OCI-LY7 (cell line): ENCODE measurements around the gene STK26. TPM values are rescaled to one million over a fixed set of nuclear protein-coding genes. Genes with fewer than 3 reads are reported as not detected.

Experiments used
- BruUV-seq: library from RNA; stranded (reverse); fragments of 400-500 nt; replicated peaks from 2 replicates; lab custom pipeline; 2021; lab: Mats Ljungman, UMichigan
- CTCF ChIA-PET: fragments of 300-600 bp; sonication (Branson Sonifier 250); formaldehyde crosslinking; loops from one replicate; lab custom pipeline; 2022; ENCODE audit warnings: antibody characterized with exemption; ENCODE audit not compliant: unreplicated experiment; lab: Charles Lee
- POLR2A ChIA-PET: fragments of 300-600 bp; sonication (Branson Sonifier 250); formaldehyde crosslinking; loops from one replicate; lab custom pipeline; 2022; ENCODE audit warnings: antibody characterized with exemption; lab: Charles Lee
- DNase-seq: peaks from one replicate; pipeline ENCODE4 v3.0.0-alpha.2; 2015; ENCODE audit warnings: low spot score
- H2AFZ ChIP-seq: fragments of 200-600 bp; sonication (generic), shearing (Covaris generic); 2 replicates; pipeline ENCODE4 v1.6.1; 2014; ENCODE audit warnings: mild to moderate bottlenecking, antibody characterized with exemption, low read length, moderate library complexity
- H3K27ac ChIP-seq: fragments of 200-600 bp; sonication (generic); 2 replicates; pipeline ENCODE4 v1.5.1; 2014; ENCODE audit warnings: mixed run types, low read depth, mild to moderate bottlenecking, moderate library complexity, low read length, inconsistent platforms; ENCODE audit not compliant: poor library complexity, severe bottlenecking
- H3K36me3 ChIP-seq: fragments of 200-600 bp; sonication (generic); 2 replicates; pipeline ENCODE4 v1.6.1; 2014; ENCODE audit warnings: mild to moderate bottlenecking, antibody characterized with exemption, low read length, moderate library complexity, mixed read lengths; ENCODE audit not compliant: insufficient read depth
- H3K4me1 ChIP-seq: fragments of 200-600 bp; sonication (generic); 2 replicates; pipeline ENCODE4 v1.5.1; 2014; ENCODE audit warnings: mild to moderate bottlenecking, low read length; ENCODE audit not compliant: insufficient read depth, poor library complexity, severe bottlenecking
- H3K4me2 ChIP-seq: fragments of 200-600 bp; sonication (generic); 2 replicates; pipeline ENCODE4 v1.6.1; 2014; ENCODE audit warnings: mild to moderate bottlenecking, low read length
- H3K4me3 ChIP-seq: fragments of 200-600 bp; sonication (generic); 2 replicates; pipeline ENCODE4 v1.5.1; 2014; ENCODE audit warnings: mild to moderate bottlenecking, low read depth, low read length; ENCODE audit not compliant: poor library complexity, severe bottlenecking
- H3K79me2 ChIP-seq: fragments of 200-600 bp; sonication (generic); 2 replicates; pipeline ENCODE4 v1.6.1; 2016; ENCODE audit warnings: low read depth, mild to moderate bottlenecking, low read length, moderate library complexity, mixed read lengths; ENCODE audit not compliant: insufficient read depth
- H3K9me2 ChIP-seq: fragments of 200-600 bp; sonication (generic); 2 replicates; pipeline ENCODE4 v1.6.1; 2016; ENCODE audit warnings: mild to moderate bottlenecking, low read length, mixed read lengths; ENCODE audit not compliant: insufficient read depth
- H3K9me3 ChIP-seq: fragments of 200-600 bp; sonication (generic); 2 replicates; pipeline ENCODE4 v1.6.1; 2014; ENCODE audit warnings: mild to moderate bottlenecking, mixed run types, low read length, mixed read lengths
- H4K20me1 ChIP-seq: fragments of 200-600 bp; sonication (generic); 2 replicates; pipeline ENCODE4 v1.6.1; 2014; ENCODE audit warnings: mild to moderate bottlenecking, antibody characterized with exemption, low read length, moderate library complexity, mixed read lengths; ENCODE audit not compliant: insufficient read depth
- CTCF ChIP-seq: fragments of 200-600 bp; sonication (generic); conservative IDR thresholded peaks from 2 replicates; pipeline ENCODE4 v1.5.1; 2014; ENCODE audit warnings: mild to moderate bottlenecking, antibody characterized with exemption, low read length, moderate library complexity, mixed read lengths
- EZH2phosphoT487 ChIP-seq: fragments of 200-600 bp; sonication (generic); IDR thresholded peaks from 2 replicates; pipeline ENCODE4 v1.6.1; 2018; ENCODE audit warnings: low read depth, borderline replicate concordance, mild to moderate bottlenecking, mixed run types, antibody characterized with exemption, low read length, moderate library complexity, mixed read lengths
- intact Hi-C: fragments of 100-400 bp; cut with micrococcal nuclease; formaldehyde crosslinking; loops from one replicate; pipeline ENCODE4 v1.10.0; 2022; ENCODE audit not compliant: unreplicated experiment
- total RNA-seq, 2 experiments: library from RNA; depleted of rRNA in 1 of 2; stranded (reverse); fragments of >200 nt in 1 of 2; shearing (Covaris generic) in 1 of 2; gene quantifications; 2 replicates each; pipeline ENCODE4 v1.2.3, GENCODE V29; 2014 to 2022

The STK26 gene
- total RNA-seq, 2 experiments from 2014 or later: 28.6 to 28.8 TPM

DNA sequence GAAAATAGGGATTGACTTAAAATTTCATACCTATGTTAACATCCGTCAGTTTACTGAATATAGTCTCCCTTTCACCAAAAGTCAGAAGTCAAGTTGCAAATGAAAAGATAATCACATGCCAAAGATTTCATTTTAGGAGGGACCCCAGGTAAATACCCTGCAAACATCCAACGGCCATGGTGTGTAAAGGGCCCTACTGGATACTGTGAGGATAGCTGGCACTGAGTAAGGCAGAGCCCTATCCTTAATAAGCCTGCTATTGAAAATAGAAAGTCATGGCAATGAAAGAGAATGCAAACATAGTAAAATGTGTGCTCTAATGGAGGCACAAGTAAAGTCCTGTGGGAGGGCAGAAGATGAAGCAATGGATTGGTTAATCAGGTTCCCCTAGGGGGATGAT, 20.9 kb downstream of the STK26 start:
- H3K79me2 ChIP-seq: peaks cover 27% of the 10 kb centered on the region; the same call in 1 of the 2 replicates
- DNase-seq: no peak
- no peak overlapping the region for H2AFZ ChIP-seq
- intact Hi-C loops: no loop called here
- H3K4me3 ChIP-seq: no peak overlapping the region
- no peaks in the 10 kb centered on the region for H3K9me2 ChIP-seq
- no peak overlapping the region for H3K4me2 ChIP-seq
- TF ChIP-seq EZH2phosphoT487: no peak
- no peak for TF ChIP-seq CTCF
- H3K36me3 ChIP-seq: no peaks in the 10 kb centered on the region
- ChIA-PET CTCF (no interaction called here), POLR2A (no interaction called here)
- peaks cover 6% of the 10 kb centered on the region for H4K20me1 ChIP-seq
- H3K9me3 ChIP-seq: no peaks in the 10 kb centered on the region
- BruUV-seq: no TSS peak
- no peak overlapping the region for H3K27ac ChIP-seq
- no peaks in the 10 kb centered on the region for H3K4me1 ChIP-seq

DNA sequence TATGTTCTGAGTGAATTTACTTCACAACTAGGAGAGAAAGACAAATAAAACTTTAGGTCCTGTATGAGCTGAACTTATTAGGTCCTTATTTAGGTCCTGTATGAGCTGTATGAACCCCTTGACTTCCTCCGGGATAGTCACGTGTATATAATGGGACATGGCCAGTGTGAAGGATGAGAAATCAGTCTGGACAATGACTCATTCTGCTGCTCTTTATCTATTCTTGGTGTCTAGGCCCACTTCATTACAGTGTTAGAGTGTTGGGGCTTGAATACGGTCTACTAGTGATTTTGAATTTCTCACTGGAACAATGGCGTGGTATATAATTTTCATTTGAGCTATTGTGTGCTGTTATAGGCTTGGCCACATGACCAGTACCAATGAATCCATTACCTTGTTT, 21.9 kb downstream of the STK26 start:
- Histone ChIP-seq H3K27ac (no peak overlapping the region), H4K20me1 (peaks cover 6% of the 10 kb centered on the region), H3K9me2 (no peaks in the 10 kb centered on the region), H3K79me2 (peaks cover 20% of the 10 kb centered on the region; the same call in 1 of the 2 replicates), H3K9me3 (no peaks in the 10 kb centered on the region), H3K36me3 (no peaks in the 10 kb centered on the region), H3K4me2 (no peak overlapping the region), H2AFZ (no peak overlapping the region), H3K4me3 (no peak overlapping the region), H3K4me1 (no peaks in the 10 kb centered on the region)
- POLR2A ChIA-PET: interaction anchor here (0.6 to 1.4 kb wide), 2 partner anchors 8 to 12 kb away, joined by 3 to 6 read pairs; no protein-coding TSS in a partner anchor
- CTCF ChIA-PET: interaction anchor here (0.6 kb wide), 1 partner anchor 1505 kb away, joined by 3 read pairs; no protein-coding TSS in a partner anchor
- TF ChIP-seq CTCF (no peak), EZH2phosphoT487 (no peak)
- no peak for DNase-seq
- intact Hi-C loops: no loop called here
- no TSS peak for BruUV-seq

DNA sequence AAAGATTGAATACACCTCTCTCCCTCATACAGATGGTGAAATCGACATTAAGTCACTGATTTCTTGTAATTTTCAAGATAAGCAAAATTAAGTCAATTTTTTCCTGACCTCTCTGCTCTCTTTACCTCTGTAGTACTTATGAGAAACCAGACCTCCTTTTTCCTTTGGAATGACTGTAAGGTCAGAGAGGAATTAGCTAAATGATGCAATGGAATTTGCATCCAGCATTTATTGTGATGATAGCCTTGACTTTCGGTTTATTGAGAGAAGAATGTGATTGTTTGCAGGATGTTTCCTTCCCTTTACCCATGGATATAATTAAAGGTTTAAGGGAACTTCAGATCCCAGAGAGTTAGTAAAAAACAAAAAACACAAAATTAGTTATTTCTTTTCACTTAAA, 22.4 kb downstream of the STK26 start:
- H3K79me2 ChIP-seq: peaks cover 20% of the 10 kb centered on the region; the same call in 1 of the 2 replicates
- H3K4me1 ChIP-seq: no peaks in the 10 kb centered on the region
- POLR2A ChIA-PET: interaction anchor here (0.6 to 1.4 kb wide), 2 partner anchors 12 to 25 kb away, joined by 5 to 6 read pairs; no protein-coding TSS in a partner anchor

More for the DNA sequence above, 22.4 kb downstream of the STK26 start:
- H3K27ac ChIP-seq: no peak overlapping the region
- H3K9me3 ChIP-seq: no peaks in the 10 kb centered on the region
- no peaks in the 10 kb centered on the region for H3K9me2 ChIP-seq
- no peak for DNase-seq
- no peak overlapping the region for H3K4me3 ChIP-seq
- CTCF ChIA-PET: no interaction called here
- TF ChIP-seq CTCF (no peak), EZH2phosphoT487 (no peak)
- no peak overlapping the region for H3K4me2 ChIP-seq
- no peak overlapping the region for H2AFZ ChIP-seq
- intact Hi-C loops: no loop called here
- H4K20me1 ChIP-seq: peaks cover 6% of the 10 kb centered on the region
- BruUV-seq: no TSS peak
- H3K36me3 ChIP-seq: no peaks in the 10 kb centered on the region
